LNCaP clone FGC (cell line): Measurements from ENCODE around the gene KIF3C.
"Not testable (repeated sequence)": the region's sequence is repeated elsewhere in the genome, so short reads cannot be mapped to it uniquely, and the experiment has no call there.

Experiments used
- DNase-seq: peaks from one replicate; pipeline ENCODE4 v3.0.0-alpha.2; 2011; ENCODE audit warnings: low read depth
- H3K4me3 ChIP-seq: 2 replicates; pipeline ENCODE4 v1.5.1; 2011; ENCODE audit warnings: mild to moderate bottlenecking, low read depth, low read length, control low read depth
- TF ChIP-seq, protein P1 (sequence below): IDR thresholded peaks from 2 replicates; pipeline ENCODE4 v1.5.1; 2012; ENCODE audit warnings: mild to moderate bottlenecking; ENCODE audit not compliant: control insufficient read depth, insufficient read depth; ENCODE audit errors: extremely low read depth

KIF3C gene

DNA sequence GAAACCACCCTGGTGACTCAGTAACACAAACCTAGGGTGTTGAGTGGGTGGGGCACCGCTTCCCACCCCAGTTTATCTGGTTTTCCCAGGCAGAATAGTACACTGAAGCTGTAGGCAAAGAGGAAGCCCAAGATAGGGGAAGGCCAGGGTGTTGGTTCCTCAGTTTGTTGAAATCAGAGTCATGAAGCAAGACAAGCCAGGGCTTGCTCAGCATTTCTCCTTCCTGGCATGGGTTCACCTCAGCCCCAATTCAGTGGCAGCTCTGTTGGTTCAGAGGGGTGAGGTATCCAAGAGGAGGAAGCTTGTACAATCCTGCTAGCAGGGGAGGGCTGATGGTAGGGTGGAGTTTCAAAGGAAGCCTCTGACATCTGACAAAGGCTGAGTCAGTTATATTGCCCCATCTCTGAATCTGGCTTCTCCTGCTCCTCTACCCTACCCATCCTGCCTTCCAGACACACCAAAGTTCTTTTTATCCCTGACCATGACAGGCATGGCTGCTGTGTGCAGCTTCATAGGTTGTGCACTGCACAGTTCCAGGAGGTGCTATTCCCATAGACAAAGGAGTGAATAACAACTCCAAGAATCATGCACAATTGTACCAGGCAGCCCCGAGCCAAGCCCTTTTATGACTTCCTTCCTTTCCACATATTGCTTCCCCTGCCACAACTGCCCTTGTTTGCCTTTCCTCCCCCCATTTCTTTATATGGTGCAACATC lies 26.7 kb upstream of the KIF3C start:
- no peak for DNase-seq
- TF ChIP-seq, protein P1, sequence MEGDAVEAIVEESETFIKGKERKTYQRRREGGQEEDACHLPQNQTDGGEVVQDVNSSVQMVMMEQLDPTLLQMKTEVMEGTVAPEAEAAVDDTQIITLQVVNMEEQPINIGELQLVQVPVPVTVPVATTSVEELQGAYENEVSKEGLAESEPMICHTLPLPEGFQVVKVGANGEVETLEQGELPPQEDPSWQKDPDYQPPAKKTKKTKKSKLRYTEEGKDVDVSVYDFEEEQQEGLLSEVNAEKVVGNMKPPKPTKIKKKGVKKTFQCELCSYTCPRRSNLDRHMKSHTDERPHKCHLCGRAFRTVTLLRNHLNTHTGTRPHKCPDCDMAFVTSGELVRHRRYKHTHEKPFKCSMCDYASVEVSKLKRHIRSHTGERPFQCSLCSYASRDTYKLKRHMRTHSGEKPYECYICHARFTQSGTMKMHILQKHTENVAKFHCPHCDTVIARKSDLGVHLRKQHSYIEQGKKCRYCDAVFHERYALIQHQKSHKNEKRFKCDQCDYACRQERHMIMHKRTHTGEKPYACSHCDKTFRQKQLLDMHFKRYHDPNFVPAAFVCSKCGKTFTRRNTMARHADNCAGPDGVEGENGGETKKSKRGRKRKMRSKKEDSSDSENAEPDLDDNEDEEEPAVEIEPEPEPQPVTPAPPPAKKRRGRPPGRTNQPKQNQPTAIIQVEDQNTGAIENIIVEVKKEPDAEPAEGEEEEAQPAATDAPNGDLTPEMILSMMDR = no peak
- H3K4me3 ChIP-seq = no peak overlapping the region

DNA sequence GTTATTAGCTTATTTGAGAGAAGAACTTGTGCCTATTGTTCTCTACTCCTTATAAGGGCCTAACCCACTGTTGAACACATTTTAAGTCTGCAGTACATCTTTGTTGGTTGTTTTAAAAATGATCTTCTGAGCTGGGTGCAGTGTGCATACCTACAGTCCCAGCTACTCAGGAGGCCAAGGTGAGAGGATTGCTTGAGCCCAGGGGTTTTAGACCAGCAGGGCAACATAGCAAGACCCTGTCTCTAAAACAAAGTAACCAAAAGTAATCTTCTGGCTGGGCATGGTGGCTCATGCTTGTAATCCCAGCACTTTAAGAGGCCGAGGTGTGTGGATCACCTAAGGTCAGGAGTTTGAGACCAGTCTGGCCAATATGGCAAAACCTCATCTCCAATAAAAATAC lies 25.8 kb upstream of the KIF3C start:
- DNase-seq = no peak
- TF ChIP-seq, protein P1 = no peak
- H3K4me3 ChIP-seq = no peak overlapping the region

DNA sequence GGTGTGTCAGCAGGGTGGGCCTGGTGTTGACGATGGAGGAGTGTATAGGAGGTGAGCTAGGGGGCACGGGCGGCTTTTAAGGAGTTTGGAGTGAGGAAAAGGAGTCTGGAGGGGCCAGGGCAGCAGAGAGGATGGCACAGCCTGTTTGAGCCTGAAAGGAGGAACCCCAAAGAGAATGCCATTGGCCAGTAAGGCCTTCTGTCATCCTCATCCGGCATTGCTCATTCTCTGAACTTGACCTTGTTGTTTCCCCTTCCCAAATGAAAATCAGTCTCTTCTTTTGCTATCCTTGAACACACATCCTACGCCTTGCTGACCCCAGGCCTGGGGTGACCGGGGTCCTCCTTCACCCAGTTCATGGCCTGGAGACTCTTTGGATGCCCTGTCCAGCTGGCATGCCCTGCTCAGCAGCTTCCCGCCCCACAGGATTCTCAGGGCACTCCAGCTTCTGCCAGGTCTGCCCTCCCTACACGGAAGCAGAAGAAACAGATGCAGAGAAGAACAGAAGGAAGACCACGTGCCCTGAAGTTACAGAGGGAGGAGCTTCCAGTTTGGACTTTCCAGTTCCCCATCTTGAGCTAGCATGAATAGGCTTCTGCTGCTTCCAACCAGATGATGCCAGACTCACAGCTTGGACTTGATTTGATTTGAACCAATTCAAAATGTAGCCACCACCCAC lies 20.5 kb upstream of the KIF3C start:
- DNase-seq = no peak
- H3K4me3 ChIP-seq = no peak overlapping the region
- TF ChIP-seq, protein P1 = no peak

DNA sequence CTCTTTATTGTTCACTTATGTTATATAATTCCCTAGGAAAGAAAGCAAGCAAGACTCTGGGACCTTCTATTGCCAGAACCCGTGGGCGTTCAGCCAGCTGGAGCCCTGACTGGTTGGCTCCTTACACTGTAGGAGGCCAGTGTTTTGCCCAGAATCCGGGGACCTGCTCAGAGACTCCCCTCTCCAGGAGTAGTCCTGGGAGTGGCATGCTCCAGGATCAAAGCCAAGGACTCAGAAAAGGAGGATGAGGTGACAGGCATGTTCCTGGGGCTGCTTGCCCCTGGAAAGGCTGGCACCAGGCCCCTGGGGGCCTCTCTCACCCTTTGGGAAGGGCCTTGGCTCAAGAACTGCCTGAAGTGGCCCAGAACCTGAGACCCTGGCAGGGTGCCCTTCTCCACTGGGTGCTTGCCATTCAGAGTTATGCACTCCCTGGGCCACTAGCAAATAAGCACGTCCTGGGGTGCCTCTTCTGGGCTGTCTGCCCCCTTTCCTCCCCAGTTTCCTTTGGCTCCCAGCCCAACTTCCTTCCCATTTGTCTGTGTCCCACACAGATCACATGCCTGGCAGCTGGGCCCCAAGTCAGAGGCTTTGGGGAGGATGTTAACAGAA lies 19.6 kb upstream of the KIF3C start:
- H3K4me3 ChIP-seq = no peak overlapping the region
- TF ChIP-seq, protein P1 = no peak
- no peak for DNase-seq

DNA sequence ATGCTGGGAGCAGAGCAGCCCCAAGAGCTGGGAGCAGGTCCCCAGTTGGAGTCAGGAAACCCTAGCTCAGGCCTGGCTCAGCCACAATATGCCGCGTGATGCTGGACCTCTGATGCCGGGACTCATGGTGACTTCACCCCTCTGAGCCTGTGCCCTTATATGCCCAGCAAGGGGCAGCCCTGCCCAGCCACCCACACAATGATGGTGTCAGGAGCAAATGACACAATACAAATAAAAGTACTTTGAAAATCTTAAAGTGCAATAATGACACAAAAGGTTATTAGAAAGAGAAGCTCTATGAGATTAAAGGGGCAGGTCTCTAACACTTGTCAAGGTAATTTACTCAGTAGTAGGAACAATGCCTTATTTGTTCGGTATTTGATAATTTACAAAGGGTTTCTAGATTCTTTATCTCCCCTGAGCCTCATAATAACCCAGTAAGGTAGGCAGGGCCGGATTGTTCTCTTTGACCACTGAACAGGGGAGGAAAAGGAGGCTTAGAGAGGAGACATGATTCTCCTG lies 18.3 kb upstream of the KIF3C start:
- H3K4me3 ChIP-seq = no peak overlapping the region
- DNase-seq = no peak
- TF ChIP-seq, protein P1 = no peak

DNA sequence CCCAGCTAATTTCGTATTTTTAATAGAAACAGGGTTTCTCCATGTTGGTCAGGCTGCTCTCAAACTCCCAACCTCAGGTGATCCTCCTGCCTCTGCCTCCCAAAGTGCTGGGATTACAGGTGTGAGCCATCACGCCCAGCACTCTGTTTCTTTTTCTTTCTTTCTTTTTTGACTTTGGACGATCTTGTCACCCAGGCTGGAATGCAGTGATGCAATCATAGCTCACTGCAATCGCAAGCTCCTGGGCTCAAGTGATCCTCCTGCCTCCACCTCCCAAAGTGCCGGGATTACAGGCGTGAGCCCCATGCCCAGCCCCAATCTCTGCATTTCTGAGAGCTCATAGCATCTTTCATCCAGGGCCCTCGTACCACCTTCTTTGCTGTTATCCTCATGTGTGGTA lies 17.1 kb upstream of the KIF3C start:
- not testable (repeated sequence) for H3K4me3 ChIP-seq, DNase-seq

DNA sequence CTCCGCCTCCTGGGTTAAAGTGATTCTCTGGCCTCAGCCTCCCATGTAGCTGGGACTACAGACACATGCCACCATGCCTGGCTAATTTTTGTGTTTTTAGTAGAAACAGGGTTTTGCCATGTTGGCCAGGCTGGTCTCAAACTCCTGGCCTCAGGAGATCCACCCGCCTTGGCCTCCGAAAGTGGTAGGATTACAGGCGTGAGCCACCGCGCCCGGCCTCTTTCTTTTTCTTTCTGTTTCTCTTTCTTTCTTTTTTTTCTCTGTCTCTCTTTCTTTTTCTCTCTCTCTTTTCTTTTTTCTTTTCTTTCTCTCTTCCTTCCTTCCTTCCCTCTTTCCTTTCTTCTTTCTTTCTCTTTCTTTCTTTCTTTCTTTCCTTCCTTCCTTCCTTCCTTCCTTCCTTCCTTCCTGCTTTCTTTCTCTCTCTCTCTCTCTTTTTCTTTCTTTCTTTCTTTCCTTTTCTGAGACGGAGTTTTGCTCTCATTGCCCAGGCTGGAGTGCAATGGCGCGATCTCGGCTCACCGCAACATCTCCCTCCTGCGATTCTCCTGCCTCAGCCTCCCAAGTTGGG lies 16.6 kb upstream of the KIF3C start:
- not testable (repeated sequence) for H3K4me3 ChIP-seq, DNase-seq

DNA sequence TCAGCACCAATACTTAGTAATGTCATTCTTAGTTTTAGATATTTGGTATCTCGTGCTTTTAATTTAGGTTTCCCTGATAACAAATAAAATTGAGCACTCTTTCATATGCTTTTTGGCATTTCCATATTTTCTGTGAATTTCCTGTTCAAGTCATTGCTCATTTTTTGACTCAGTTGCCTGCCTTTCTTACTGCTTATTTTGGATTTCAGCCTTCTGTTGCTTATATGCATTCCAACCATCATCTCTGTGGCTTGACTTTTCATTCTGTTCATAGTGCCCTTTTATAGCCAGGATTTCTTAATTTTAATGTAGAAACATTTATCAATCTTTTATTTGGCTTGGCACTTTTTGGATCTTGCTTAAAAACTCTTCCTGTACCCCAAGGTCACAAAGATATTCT lies 14.5 kb upstream of the KIF3C start:
- DNase-seq = no peak
- H3K4me3 ChIP-seq = no peak overlapping the region
- TF ChIP-seq, protein P1 = no peak
